H1 (cell line): ENCODE data around the gene PIP5K1B. TPM values are rescaled to one million over a fixed set of nuclear protein-coding genes. Genes with fewer than 3 reads are reported as not detected.

ENCODE experiments used
- CTCF ChIA-PET: fragments of 300-600 bp; sonication (Branson Sonifier 250); formaldehyde crosslinking; loops from one replicate; lab custom pipeline; 2021; ENCODE audit not compliant: partially characterized antibody; lab: Charles Lee
- POLR2A ChIA-PET: fragments of 300-600 bp; sonication (Branson Sonifier 250); formaldehyde crosslinking; loops from one replicate; lab custom pipeline; 2021; ENCODE audit warnings: inconsistent platforms; ENCODE audit not compliant: partially characterized antibody; lab: Charles Lee
- DNase-seq, 2 experiments: peaks; one replicate each; pipeline versions ENCODE4 v3.0.0 to v3.0.0-alpha.2; 2010 to 2022; ENCODE audit warnings: low spot score in 2 of 2, low read depth in 1 of 2, mixed read lengths in 1 of 2
- FAIRE-seq: peaks from 2 replicates; lab custom pipeline; 2011; peaks lifted over from hg19 to GRCh38; lab: Jason Lieb, UNC
- H2AFZ ChIP-seq: 2 replicates; pipeline ENCODE4 v1.8.1; 2012; ENCODE audit warnings: low read length, inconsistent platforms
- H2AK5ac ChIP-seq: 2 replicates; pipeline ENCODE4 v1.6.1; 2013; ENCODE audit warnings: low read depth, low read length
- H2BK120ac ChIP-seq: replicated peaks from 2 replicates; pipeline ENCODE3; 2013; ENCODE audit warnings: low read depth, low read length, inconsistent platforms
- H2BK12ac ChIP-seq: 2 replicates; pipeline ENCODE4 v1.6.1; 2013; ENCODE audit warnings: low read depth, low read length
- H2BK15ac ChIP-seq: 2 replicates; pipeline ENCODE4 v1.6.1; 2013; ENCODE audit warnings: low read length
- H2BK20ac ChIP-seq: 2 replicates; pipeline ENCODE4 v1.6.1; 2013; ENCODE audit warnings: low read length
- H2BK5ac ChIP-seq: 2 replicates; pipeline ENCODE4 v1.6.1; 2013; ENCODE audit warnings: low read depth, low read length
- H3K14ac ChIP-seq: 2 replicates; pipeline ENCODE4 v1.6.1; 2013; ENCODE audit warnings: inconsistent platforms; ENCODE audit not compliant: insufficient read length
- H3K18ac ChIP-seq: 2 replicates; pipeline ENCODE4 v1.6.1; 2013; ENCODE audit warnings: low read length; ENCODE audit errors: extremely low read depth
- H3K23ac ChIP-seq: 2 replicates; pipeline ENCODE4 v1.6.1; 2013; ENCODE audit warnings: inconsistent platforms; ENCODE audit not compliant: insufficient read length
- H3K23me2 ChIP-seq: 2 replicates; pipeline ENCODE4 v1.6.1; 2013; ENCODE audit warnings: low read depth, low read length
- H3K27ac ChIP-seq: 2 replicates; pipeline ENCODE4 v1.6.1; 2011; ENCODE audit warnings: low read depth, low read length, inconsistent platforms
- H3K27me3 ChIP-seq, 4 experiments: replicated peaks in 1 of 4; 1 replicate in 1 of 4; 2 replicates in 3 of 4; pipeline versions ENCODE4 v1.6.1 to v1.8.1; 2011 to 2013; ENCODE audit warnings: low read length in 3 of 4, mild to moderate bottlenecking in 3 of 4, inconsistent platforms in 2 of 4, mixed read lengths in 2 of 4, moderate library complexity in 1 of 4; ENCODE audit not compliant: control insufficient read depth in 3 of 4, insufficient read depth in 3 of 4; ENCODE audit errors: extremely low read depth in 1 of 4
- H3K36me3 ChIP-seq, 4 experiments: 2 replicates each; pipeline versions ENCODE4 v1.6.1 to v1.8.1; 2011 to 2013; ENCODE audit warnings: mild to moderate bottlenecking in 4 of 4, low read length in 3 of 4, moderate library complexity in 2 of 4, control low read depth in 1 of 4, inconsistent platforms in 1 of 4; ENCODE audit not compliant: insufficient read depth in 4 of 4, control insufficient read depth in 2 of 4
- H3K4ac ChIP-seq: replicated peaks from 2 replicates; pipeline ENCODE3; 2013; ENCODE audit warnings: low read length, low read depth, mixed read lengths, inconsistent platforms; ENCODE audit not compliant: insufficient read length
- H3K4me1 ChIP-seq, 4 experiments: replicated peaks in 1 of 4; 1 replicate in 1 of 4; 2 replicates in 3 of 4; pipeline versions ENCODE4 v1.6.1 to v1.8.1; 2011 to 2013; ENCODE audit warnings: low read length in 3 of 4, inconsistent platforms in 2 of 4, mixed read lengths in 1 of 4; ENCODE audit not compliant: insufficient read depth in 4 of 4, control insufficient read depth in 3 of 4
- H3K4me2 ChIP-seq, 2 experiments: 2 replicates each; pipeline versions ENCODE4 v1.6.1 to v1.8.1; 2011 to 2013; ENCODE audit warnings: low read depth in 2 of 2, low read length in 2 of 2, control low read depth in 1 of 2, inconsistent platforms in 1 of 2, mild to moderate bottlenecking in 1 of 2; ENCODE audit not compliant: insufficient read depth in 1 of 2
- H3K4me3 ChIP-seq, 4 experiments: fragments of 200-600, 300-600 bp in 1 of 4; sonication (generic), shearing (Covaris generic), sonication (Bioruptor Twin) in 1 of 4; 2 replicates each; pipeline versions ENCODE4 v1.5.1 to v1.8.1; 2011 to 2016; ENCODE audit warnings: low read length in 4 of 4, low read depth in 3 of 4, control low read depth in 2 of 4, inconsistent platforms in 2 of 4, mild to moderate bottlenecking in 2 of 4, mixed read lengths in 1 of 4, moderate library complexity in 1 of 4; ENCODE audit not compliant: insufficient read depth in 2 of 4; ENCODE audit errors: extremely low read depth in 1 of 4
- H3K56ac ChIP-seq: replicated peaks from 2 replicates; pipeline ENCODE3; 2013; ENCODE audit warnings: low read depth, mild to moderate bottlenecking, mixed read lengths, low read length, inconsistent platforms; ENCODE audit not compliant: insufficient read length
- H3K79me1 ChIP-seq: 2 replicates; pipeline ENCODE4 v1.6.1; 2013; ENCODE audit warnings: low read depth, low read length, control low read depth
- H3K79me2 ChIP-seq, 2 experiments: 2 replicates each; pipeline versions ENCODE4 v1.6.1 to v1.8.1; 2012 to 2013; ENCODE audit warnings: low read length in 2 of 2, mild to moderate bottlenecking in 2 of 2, inconsistent platforms in 1 of 2; ENCODE audit not compliant: insufficient read depth in 2 of 2, control insufficient read depth in 1 of 2
- H3K9ac ChIP-seq, 4 experiments: replicated peaks in 1 of 4; 1 replicate in 1 of 4; 2 replicates in 3 of 4; pipeline versions ENCODE4 v1.6.1 to v1.8.1; 2011 to 2013; ENCODE audit warnings: low read depth in 3 of 4, low read length in 3 of 4, control low read depth in 2 of 4, mild to moderate bottlenecking in 2 of 4, moderate library complexity in 2 of 4, inconsistent platforms in 1 of 4; ENCODE audit errors: extremely low read depth in 1 of 4
- H3K9me3 ChIP-seq, 2 experiments: 2 replicates each; pipeline versions ENCODE4 v1.6.1 to v1.8.1; 2012 to 2013; ENCODE audit warnings: mild to moderate bottlenecking in 2 of 2, moderate library complexity in 2 of 2, control low read depth in 1 of 2, inconsistent platforms in 1 of 2, low read depth in 1 of 2, low read length in 1 of 2, mixed read lengths in 1 of 2; ENCODE audit not compliant: insufficient read depth in 2 of 2
- H4K20me1 ChIP-seq, 2 experiments: replicated peaks in 1 of 2; 2 replicates each; pipeline versions ENCODE3 to v1.8.1; 2011 to 2013; ENCODE audit warnings: inconsistent platforms in 2 of 2, low read length in 2 of 2, mild to moderate bottlenecking in 1 of 2; ENCODE audit not compliant: insufficient read depth in 2 of 2, control insufficient read depth in 1 of 2
- H4K5ac ChIP-seq: 2 replicates; pipeline ENCODE4 v1.6.1; 2013; ENCODE audit warnings: low read length, low read depth, mixed read lengths, inconsistent platforms; ENCODE audit not compliant: insufficient read length
- H4K8ac ChIP-seq: 2 replicates; pipeline ENCODE4 v1.8.0; 2013; ENCODE audit warnings: mild to moderate bottlenecking, moderate library complexity, low read length, inconsistent platforms; ENCODE audit not compliant: insufficient read depth; ENCODE audit errors: extremely low read depth
- H4K91ac ChIP-seq: replicated peaks from 2 replicates; pipeline ENCODE3; 2013; ENCODE audit warnings: low read length, mixed read lengths, inconsistent platforms; ENCODE audit not compliant: insufficient read length
- GTF2F1 ChIP-seq: IDR thresholded peaks from 2 replicates; pipeline ENCODE4 v1.6.1; 2012; ENCODE audit warnings: low read depth, low read length, improper control_type of control experiment, borderline replicate concordance
- WGBS, 2 experiments: shearing (Covaris generic) in 1 of 2; methylation state at CpG; one replicate each; pipeline versions ENCODE4 v1.1.6 to v1.1.7; 2013 to 2015; ENCODE audit warnings: low lambda C conversion rate in 2 of 2, mixed read lengths in 2 of 2, inconsistent platforms in 1 of 2, low coverage in 1 of 2, missing lambda C conversion rate in 1 of 2; ENCODE audit not compliant: insufficient replicate concordance in 2 of 2, insufficient coverage in 1 of 2, insufficient read length in 1 of 2; ENCODE audit errors: extremely low coverage in 1 of 2, missing lambda C conversion rate in 1 of 2; 5-methylcytosine and 5-hydroxymethylcytosine counted together
- polyA plus RNA-seq, 7 experiments: library from polyadenylated mRNA; depleted of rRNA in 3 of 7; stranded (reverse) in 5 of 7; unstranded in 2 of 7; fragments of >200 nt in 5 of 7; fragments of 200-250 nt in 2 of 7; gene quantifications; 1 replicate in 5 of 7; 2 replicates in 1 of 7; 4 replicates in 1 of 7; pipeline versions ENCODE4 v1.2.1 to v1.2.3, GENCODE V29; 2011 to 2013; ENCODE audit warnings: missing spikeins in 2 of 7, mixed read lengths in 2 of 7
- total RNA-seq: library from RNA; stranded (reverse); fragmentation: NEBNext Ultra II Directional; extraction: Animal tissue kit (Norgen Biotek cat#: 25700); gene quantifications from 2 replicates; pipeline ENCODE4 v1.2.1, GENCODE V29; 2021

PIP5K1B gene
- total and polyA plus RNA-seq, 2 of the 8 experiments (the other 6 are each of a cell fraction or from before 2014, with no cell fraction given): 4.7 to 7.7 TPM

- no peak overlapping the region for H2BK12ac ChIP-seq
- H2AK5ac ChIP-seq: no peak overlapping the region
- no peaks in the 10 kb centered on the region for H3K79me2 ChIP-seq
- no peaks in the 10 kb centered on the region for H4K20me1 ChIP-seq
- no peak overlapping the region for H2BK120ac ChIP-seq
- no peak overlapping the region for H3K9ac ChIP-seq
- H3K18ac ChIP-seq: no peak overlapping the region
- ChIA-PET POLR2A (no interaction called here), CTCF (no interaction called here)
- no peak overlapping the region for H3K4me3 ChIP-seq
- FAIRE-seq: no peak
- no peaks in the 10 kb centered on the region for H3K79me1 ChIP-seq
- H3K4me2 ChIP-seq: no peak overlapping the region
- H2BK20ac ChIP-seq: no peak overlapping the region
- no peaks in the 10 kb centered on the region for H3K36me3 ChIP-seq
- no peak overlapping the region for H2BK5ac ChIP-seq
- H2AFZ ChIP-seq: no peak overlapping the region
- WGBS, 2 experiments: 94% methylated on average over 11 of the region's 11 CpGs; no CpG with 5 or more reads in 1 of the 2 experiments
- no peak for DNase-seq
- no peak overlapping the region for H4K8ac ChIP-seq
- H3K4ac ChIP-seq: no peak overlapping the region
- no peak for TF ChIP-seq GTF2F1
- no peak overlapping the region for H4K5ac ChIP-seq
- no peaks in the 10 kb centered on the region for H3K9me3 ChIP-seq
- H3K14ac ChIP-seq: no peak overlapping the region
- H2BK15ac ChIP-seq: no peak overlapping the region
- no peak overlapping the region for H4K91ac ChIP-seq
- no peak overlapping the region for H3K23ac ChIP-seq
- H3K27ac ChIP-seq: no peak overlapping the region
- no peak overlapping the region for H3K56ac ChIP-seq
- no peaks in the 10 kb centered on the region for H3K23me2 ChIP-seq
- no peaks in the 10 kb centered on the region for H3K27me3 ChIP-seq
- H3K4me1 ChIP-seq: peaks cover 0 to 3% (median 2%) of the 10 kb centered on the region in 4 experiments; a peak in 3 of 7 replicates
These were observed 27.5 kb downstream of the PIP5K1B start for GRCh38 chr9:68732405-68733020.
